ENCODE measurements around the gene HPSE. TPM values are rescaled to one million over a fixed set of nuclear protein-coding genes. Genes with fewer than 3 reads are reported as not detected.

The HPSE gene
- total RNA-seq, 2 experiments from 2014 or later: 17.8 to 19.0 TPM

Other genes with a start within 250 kb of the HPSE start
- gene PLAC8, start 220.1 kb downstream of the HPSE start, total RNA-seq: 100 to 1,000 TPM; 193 to 198 TPM
- 10 to 100 TPM; 21.3 to 21.9 TPM for gene COQ2, start 50.0 kb downstream of the HPSE start, total RNA-seq
- gene HELQ, start 121.0 kb upstream of the HPSE start, total RNA-seq: 10 to 100 TPM; 17.5 to 18.6 TPM
- gene MRPS18C, start 121.2 kb upstream of the HPSE start, total RNA-seq: 10 to 100 TPM; 69.7 to 72.1 TPM
- gene ABRAXAS1, start 150.3 kb upstream of the HPSE start, total RNA-seq: 10 to 100 TPM; 10.3 to 14.0 TPM
- 1 to 10 TPM; 2.8 to 2.9 TPM for gene GPAT3, start 201.3 kb upstream of the HPSE start, total RNA-seq

Data from activated CD8-positive, alpha-beta T cell treated with anti-CD3 and anti-CD28 coated beads, Interleukin-2, amount 10 ng/mL, durations not matched to agents 7 days and 5 days (primary cell).